ENCODE measurements around the gene CCDC88C.

Gene CCDC88C

GRCh38 chr14:91363776-91364523, 53.7 kb downstream of the CCDC88C start:
- TF ChIP-seq CTCF (IDR thresholded peaks at IDR 0.05) = no peak
- TF ChIP-seq ZFX (IDR thresholded peaks at IDR 0.05; ENCODE audit: borderline replicate concordance) = no peak
- H3K27ac ChIP-seq = no peak overlapping the region

DNA sequence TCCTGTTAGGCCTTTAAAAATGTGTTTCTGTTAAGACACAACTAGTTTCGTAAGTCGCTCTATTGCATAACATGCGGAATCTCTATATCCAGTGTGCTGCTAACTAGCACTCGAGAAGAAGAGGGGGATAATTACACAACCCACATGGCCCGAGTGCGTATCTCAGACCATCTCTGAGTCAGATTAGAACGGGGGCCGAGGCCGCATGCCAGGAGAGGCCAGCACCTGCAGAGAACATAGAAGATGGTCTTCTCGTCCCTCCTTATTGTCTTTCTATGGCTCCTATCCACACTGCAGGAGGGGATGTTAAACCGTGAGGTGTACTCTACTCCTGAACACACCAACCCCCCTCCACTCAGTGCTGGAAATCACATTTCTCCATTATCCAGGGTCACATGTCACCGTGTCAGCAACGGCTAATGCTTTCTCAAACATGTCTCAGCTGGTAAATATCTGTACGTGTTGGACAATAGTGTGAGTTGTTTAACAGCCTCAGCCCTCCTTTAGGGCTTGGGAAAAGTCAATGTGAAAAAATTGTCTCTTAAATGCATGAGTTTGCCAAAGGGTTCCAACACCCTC, 56.3 kb downstream of the CCDC88C start:
- TF ChIP-seq CTCF (IDR thresholded peaks at IDR 0.05) (no peak), ZFX (IDR thresholded peaks at IDR 0.05; ENCODE audit: borderline replicate concordance) (no peak)
- no peak overlapping the region for H3K27ac ChIP-seq

DNA sequence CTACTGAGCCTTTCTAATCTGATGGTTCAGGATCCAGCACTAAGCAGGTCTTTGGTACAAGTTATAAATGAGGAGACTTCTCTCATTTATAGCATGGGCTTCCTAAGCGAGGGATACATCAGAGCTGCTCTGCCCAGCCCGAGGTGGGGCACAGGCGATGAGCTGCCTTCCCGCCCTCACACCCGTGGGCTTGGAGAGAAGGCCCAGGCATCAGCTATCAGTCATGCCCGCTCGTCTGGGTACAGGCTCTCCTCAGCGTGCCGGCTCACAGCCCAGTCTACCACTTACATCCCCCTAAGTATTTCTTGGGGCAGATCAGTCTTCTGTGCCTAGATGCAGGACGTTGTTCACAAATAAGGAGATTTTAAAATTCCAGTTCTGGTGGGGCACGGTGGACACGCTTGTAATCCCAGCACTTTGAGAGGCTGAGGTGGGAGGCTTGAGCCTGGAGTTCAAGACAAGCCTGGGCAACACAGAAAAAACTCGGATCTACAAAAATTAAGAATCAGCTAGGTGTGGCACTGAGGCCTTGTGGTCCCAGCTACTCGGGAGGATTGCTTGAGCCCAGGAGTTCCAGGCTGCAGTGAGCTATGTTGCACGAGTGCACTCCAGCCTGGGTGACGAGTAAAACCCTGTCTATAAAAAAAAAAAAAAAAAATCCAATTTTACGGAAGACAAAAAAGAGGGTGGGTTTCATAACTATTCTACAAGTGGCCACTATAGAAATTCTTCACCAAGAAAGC, 57.0 kb downstream of the CCDC88C start:
- H3K27ac ChIP-seq = no peak overlapping the region
- TF ChIP-seq ZFX (IDR thresholded peaks at IDR 0.05; ENCODE audit: borderline replicate concordance) (no peak), CTCF (IDR thresholded peaks at IDR 0.05) (no peak)

GRCh38 chr14:91358654-91359220, 58.9 kb downstream of the CCDC88C start:
- TF ChIP-seq ZFX (IDR thresholded peaks at IDR 0.05; ENCODE audit: borderline replicate concordance) = no peak
- TF ChIP-seq CTCF (IDR thresholded peaks at IDR 0.05) = no peak
- H3K27ac ChIP-seq = no peak overlapping the region

DNA sequence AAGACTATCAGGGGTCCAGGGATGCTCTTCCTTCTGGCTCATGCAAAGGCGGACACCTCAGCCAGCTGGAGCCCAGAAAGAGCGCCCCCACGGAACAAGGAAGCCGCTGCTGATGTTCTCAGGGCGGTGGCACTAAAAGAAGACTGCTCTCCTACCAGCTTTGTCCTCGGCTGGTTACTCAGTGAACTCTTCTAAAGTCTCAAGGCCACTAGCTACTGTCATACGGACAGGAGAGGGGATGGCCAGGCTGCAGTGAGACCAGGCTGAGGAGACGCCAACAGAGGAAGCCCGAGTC, 59.6 kb downstream of the CCDC88C start:
- TF ChIP-seq CTCF (IDR thresholded peaks at IDR 0.05) (no peak), ZFX (IDR thresholded peaks at IDR 0.05; ENCODE audit: borderline replicate concordance) (no peak)
- no peak overlapping the region for H3K27ac ChIP-seq

GRCh38 chr14:91357272-91358024, 60.2 kb downstream of the CCDC88C start:
- H3K27ac ChIP-seq = no peak overlapping the region
- no peak for TF ChIP-seq ZFX (IDR thresholded peaks at IDR 0.05; ENCODE audit: borderline replicate concordance)
- no peak for TF ChIP-seq CTCF (IDR thresholded peaks at IDR 0.05)

All from 22Rv1 (cell line).